AG20443 (cell line): ENCODE results near the gene TOGARAM2.
A peak's percentile ranks its signal among the peaks of the same experiment; 100 is the strongest.

ENCODE experiments used
- DNase-seq: peaks from one replicate; pipeline ENCODE4 v3.0.0; 2012; ENCODE audit warnings: low spot score, mixed read lengths

Gene TOGARAM2

GRCh38 chr2:29023188-29023587 lies 42.1 kb downstream of the TOGARAM2 start:
- no peak for DNase-seq

GRCh38 chr2:29024882-29025430 lies 43.9 kb downstream of the TOGARAM2 start:
- no peak for DNase-seq

DNA sequence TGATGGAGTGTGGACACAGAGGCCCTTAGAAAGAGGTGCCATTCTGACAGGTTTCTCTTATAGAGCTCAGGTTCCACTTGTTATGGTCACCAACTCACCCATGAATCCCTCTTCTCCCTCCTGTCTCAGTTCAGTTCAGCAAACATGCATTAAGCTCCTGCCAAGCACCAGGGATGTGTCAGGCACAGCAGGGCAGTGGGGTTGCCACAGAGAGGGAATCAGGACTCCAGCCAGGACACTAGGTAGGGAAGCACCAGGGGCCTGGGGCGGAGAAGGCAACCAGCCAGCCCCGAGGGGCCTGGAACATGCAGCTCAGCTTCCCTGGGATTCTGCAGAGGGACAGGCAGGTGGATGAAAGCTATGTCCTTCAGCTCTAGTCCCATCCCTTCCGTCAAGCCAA lies 44.6 kb downstream of the TOGARAM2 start:
- no peak for DNase-seq

DNA sequence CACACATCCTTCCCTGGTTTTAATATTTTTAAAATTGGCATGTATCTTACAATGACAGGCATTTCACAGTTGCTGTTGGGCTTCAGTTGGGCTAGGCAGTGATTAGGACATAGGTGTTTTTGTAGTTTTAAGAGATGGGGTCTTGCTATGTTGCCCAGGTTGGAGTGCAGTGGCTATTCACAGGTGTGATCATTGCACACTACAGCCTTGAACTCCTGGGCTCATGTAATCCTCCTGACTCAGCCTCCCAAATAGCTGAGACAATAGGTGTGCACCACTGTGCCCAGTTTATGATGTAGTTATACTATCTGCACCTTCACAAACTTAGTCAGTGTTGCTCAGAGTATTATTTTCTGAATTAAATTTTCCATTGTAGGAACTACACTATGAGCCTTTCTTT lies 49.9 kb downstream of the TOGARAM2 start:
- DNase-seq, result no peak

GRCh38 chr2:29032189-29032588 lies 51.1 kb downstream of the TOGARAM2 start:
- no peak for DNase-seq

DNA sequence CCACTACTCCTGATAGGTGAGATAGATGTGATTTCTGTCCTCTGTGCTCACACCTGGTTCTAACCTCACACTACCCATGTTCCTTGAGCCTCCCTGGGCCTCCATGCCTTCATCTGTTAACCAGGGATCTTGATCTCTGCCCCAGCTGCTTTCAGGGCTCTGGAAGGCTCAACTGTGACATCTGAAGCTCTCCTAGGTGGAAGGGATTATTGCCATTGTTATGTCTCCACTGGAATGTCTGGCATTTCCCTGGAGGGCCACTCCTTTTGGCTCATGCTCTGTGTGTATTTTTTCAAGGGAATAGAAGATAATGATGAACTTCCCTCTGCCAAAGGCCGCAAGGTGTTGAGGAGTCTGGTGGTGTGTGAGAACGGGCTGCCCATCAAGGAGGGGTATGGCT lies 52.1 kb downstream of the TOGARAM2 start:
- DNase-seq, result peak; percentile 75

DNA sequence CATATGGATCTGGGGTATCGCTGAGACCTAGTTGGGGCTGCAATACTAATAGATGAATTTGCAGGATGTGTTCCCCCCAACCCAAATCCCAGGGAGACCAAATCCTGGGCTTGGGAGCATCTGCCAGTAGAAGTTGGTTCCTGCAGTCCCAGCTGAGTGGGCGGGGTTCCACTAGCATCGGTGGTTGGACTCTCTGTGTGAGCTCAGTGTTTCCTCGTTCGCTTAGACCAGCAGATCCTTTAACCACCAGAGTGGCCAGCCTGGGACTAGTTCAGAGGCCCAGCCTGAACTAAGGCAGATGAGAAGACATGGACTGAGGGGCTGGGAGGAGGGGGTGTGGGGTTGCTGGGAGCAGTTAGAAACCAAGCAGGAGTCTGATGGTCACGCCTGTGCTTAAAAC lies 52.6 kb downstream of the TOGARAM2 start:
- peak; percentile 73 for DNase-seq

GRCh38 chr2:29035016-29035745 lies 54.1 kb downstream of the TOGARAM2 start:
- DNase-seq, result no peak

DNA sequence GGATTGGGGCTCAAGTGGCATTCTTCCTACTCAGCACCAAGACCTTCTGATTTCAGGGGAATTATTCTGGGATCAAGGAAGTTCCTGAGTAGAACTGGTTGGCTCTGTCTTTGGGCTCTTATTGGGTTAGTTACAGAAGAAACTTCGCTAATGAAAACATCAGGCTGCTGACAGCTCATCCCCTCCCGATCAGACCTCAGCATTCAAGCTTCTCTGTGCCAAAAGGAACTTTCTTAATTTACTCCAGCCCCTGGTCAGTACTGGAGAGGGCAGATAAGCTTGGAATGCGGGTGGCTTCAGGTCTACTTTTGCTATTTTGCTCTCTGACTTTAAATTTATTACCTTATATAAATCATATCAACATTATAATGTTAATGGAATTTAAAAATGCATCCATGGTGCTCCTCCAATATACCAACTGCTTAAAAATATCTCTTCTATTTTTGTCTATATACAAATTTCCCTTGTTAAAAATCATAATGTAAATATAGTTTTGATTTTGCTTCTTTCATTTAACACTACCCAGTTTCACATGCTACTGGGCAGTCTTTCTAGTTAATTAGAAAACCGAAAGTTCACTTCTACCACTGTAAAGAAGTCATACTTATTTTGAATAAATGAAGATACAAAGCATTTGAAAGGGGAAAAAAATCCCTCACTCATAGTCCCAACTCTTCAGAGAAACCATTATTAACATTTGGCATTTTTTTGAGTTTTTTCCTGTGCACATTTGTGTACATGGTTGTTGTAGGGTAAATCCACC lies 58.8 kb downstream of the TOGARAM2 start:
- DNase-seq, result no peak

DNA sequence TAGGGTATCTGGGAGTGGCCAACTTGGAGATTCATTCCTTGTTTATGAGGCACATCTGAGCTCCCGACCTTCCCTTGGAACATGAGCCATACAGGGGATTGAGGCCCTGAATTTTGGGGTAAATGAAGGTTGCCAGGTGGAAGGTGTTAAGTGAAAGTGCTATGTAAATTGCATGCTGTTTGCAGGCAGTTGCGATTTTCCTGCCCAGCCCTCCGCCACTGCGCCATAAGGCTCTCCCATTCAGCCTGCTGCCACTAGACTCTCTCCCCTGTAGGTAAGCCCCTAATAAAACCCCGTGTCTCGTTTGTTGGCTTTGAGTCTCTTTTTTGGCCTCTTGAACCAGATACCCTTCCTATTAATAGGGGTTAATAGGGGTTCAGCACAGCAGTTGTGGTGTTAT lies 59.5 kb downstream of the TOGARAM2 start:
- no peak for DNase-seq

DNA sequence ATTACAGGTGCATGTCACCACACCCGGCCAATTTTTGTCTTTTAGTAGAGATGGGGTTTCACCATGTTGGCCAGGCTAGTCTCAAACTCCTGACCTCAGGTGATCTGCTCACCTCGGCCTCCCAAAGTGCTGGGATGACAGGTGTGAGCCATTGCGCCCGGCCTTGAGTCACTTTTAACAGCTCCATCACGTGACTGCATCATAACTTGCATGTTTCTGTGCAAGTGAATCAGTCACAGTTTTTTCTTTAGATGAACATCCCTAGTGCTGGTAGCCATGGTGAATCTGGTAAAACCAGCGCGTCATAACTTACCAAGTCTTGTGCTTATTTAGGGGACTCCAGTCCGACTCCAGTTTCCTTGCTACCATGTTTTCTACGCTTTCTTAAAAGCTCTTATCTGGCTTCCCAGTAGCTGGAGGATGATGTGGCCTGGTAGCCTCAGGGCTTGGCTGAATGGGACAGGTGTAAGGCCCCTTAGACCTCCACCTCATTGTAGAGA lies 60.1 kb downstream of the TOGARAM2 start:
- no peak for DNase-seq

GRCh38 chr2:29042561-29043075 lies 61.5 kb downstream of the TOGARAM2 start:
- DNase-seq, result no peak

GRCh38 chr2:29044459-29044858 lies 63.4 kb downstream of the TOGARAM2 start:
- no peak for DNase-seq

- no peak for DNase-seq
Observed at GRCh38 chr2:29046321-29046720, 65.2 kb downstream of the TOGARAM2 start.

- no peak for DNase-seq
Observed at GRCh38 chr2:29047083-29047845, 66.2 kb downstream of the TOGARAM2 start.

- DNase-seq, result no peak
Observed at GRCh38 chr2:29050591-29050990, 69.5 kb downstream of the TOGARAM2 start.

DNA sequence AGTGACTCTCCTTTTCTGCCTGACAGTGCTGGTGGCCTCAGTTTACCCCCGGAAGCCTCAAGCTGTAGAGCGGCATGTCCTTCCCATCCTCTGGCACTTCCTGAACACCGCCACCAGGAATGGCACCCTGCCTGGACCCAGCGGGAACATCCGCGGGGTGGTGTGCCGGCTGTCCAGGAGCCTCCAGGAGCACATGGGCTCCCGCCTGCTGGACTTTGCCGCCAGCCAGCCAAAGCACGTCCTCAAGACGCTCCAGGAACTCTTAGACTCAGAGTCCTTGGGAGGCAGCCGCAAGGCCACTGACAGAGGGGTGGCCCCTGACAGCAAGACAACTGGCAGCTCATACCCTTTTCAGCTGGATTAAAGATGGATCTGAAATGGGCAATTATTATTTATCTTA lies 70.6 kb downstream of the TOGARAM2 start:
- no peak for DNase-seq

- DNase-seq, result no peak
Observed at GRCh38 chr2:29052807-29053206, 71.7 kb downstream of the TOGARAM2 start.

DNA sequence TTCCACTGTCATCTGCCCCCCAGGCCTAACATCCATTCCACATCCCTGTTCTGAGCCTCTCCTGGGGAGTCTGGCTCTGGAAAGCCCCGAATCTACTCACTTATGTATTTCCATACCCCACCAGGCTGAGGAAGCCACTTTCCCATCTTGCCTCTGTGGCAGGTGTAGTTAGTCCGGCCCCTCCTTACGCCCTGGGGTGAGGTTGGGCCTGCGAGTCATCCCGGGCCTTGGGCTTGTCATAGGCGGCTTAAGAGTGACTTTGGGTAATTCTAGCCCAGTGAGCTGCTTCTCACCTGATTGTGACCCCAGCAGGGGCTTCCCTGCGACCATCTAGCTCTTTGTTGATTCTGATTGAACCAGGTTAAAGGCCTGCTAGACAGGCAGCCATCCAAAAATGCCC lies 72.1 kb downstream of the TOGARAM2 start:
- no peak for DNase-seq

GRCh38 chr2:29053670-29054400 lies 72.7 kb downstream of the TOGARAM2 start:
- DNase-seq, result no peak

GRCh38 chr2:29054430-29054829 lies 73.3 kb downstream of the TOGARAM2 start:
- DNase-seq, result no peak
